Kidney tubule cell (primary cell): ENCODE measurements around the gene SAMMSON.

Experiments
- DNase-seq: peaks from one replicate; pipeline ENCODE4 v3.0.0-alpha.2; 2018; ENCODE audit warnings: low spot score

Gene SAMMSON

GRCh38 chr3:70011582-70011981, 12.0 kb downstream of the SAMMSON start:
- DNase-seq: no peak

DNA sequence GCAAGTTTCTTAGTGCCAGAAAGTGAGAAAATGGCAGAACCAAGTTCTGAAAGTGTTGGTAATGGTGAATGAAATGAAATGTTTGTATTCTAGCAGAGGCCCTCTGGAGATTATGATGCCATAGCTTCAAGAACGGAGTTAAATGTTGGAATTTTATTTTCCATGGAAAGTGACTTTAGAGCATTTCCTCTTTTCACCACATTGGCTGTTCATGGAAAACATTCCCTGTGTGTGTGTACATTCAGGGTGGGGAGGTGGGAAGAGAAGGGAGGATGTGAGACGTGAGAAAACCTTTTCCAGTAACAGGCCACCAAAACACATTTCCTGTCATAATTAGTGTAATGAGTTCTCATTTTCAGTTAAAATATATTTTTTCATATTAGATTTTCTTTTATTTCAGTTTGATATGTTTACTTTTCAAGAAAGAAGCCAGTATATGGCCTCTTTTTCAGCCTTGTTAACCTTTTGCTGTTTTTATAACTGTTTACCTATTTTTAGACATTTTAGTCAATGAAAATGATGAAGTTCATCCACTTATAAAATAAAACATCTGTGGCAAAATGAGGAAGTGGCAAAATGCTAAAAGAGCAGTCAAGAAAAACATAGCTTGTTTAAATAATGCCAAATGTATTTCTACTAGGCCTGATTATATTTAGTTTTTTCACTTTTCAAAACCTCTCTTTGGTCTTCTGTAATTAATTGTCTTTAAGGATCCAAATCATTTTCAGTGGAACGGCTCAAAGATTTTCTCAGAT, 21.6 kb downstream of the SAMMSON start:
- DNase-seq: no peak

DNA sequence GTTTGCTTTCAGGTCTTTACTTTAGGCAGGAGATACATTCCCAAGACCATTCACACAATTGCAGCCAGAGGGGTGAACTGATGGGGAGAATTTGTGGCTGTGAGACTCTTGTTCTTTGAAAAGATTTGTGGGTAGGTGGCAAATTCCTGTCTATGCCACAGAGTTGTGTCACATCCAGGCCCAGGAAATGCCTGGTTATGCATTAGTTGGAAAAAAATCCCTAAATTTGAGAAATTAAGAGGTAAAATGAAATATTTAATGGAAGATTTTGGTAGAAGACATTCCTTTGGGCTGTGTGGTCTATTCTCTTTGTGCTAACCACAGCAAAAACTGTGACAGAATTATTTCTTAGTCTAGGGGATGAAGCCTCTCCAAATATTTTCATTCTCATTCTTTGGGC, 28.8 kb downstream of the SAMMSON start:
- DNase-seq: no peak

DNA sequence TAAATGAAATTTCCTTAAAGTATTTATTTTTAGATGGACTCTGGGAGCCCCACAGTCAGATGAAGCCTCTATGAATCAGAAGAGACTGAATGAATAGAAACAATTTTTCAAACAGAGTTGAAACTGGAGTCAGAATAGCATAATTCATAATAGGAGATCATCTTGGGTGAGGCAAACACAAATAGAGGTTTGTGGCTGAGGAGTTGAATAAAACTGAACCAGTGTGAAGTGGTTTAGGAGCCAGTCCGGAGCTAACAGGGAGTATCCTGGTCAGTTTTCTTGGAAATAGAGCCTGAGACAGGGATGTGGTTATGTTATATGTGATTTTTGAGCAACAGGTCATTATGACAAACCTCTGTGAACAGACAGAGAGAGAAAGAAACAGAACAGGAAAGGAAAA, 39.2 kb downstream of the SAMMSON start:
- DNase-seq: no peak

DNA sequence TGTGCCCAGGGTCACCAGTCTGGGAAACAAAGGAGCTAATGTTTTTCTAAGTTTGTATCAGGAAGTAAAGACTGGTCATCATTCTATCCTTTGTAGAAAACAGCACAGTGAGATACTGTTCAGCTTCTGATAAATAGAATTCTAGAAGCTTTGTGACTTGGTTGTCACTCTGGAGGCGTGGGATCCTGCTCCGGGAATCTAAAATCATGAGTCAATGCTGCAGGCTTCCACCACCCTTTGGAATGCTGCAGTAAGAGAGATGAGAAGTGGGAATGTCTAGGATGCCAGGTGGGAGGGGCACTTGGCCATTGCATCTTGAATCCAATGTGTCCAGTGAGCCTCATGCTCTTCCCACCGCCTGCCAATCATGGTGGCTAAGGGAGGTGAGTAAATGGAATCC, 40.9 kb downstream of the SAMMSON start:
- DNase-seq: no peak

DNA sequence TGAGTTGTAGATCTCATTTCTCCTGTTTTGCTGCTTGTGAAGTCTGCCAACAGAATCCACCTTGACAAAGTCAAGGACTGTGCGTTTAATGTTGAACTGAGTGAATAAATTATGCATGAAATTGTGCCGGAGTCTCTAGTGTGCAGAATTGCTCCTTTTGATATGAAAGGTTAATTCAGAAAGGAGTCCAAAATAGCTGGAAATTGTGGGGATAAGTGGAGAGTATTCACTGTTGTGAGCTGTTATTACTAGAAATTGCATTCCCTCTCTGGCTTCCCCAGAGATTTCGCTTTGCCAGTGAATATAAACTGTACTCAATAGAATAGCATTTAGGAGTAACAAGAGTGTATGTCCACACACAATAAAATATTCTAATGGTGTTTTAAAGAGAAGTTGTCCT, 43.1 kb downstream of the SAMMSON start:
- no peak for DNase-seq

- peak; percentile 19 for DNase-seq
Measured at GRCh38 chr3:70049761-70050160, 50.2 kb downstream of the SAMMSON start.

- DNase-seq: peak; percentile 41
Measured at GRCh38 chr3:70053293-70053692, 53.8 kb downstream of the SAMMSON start.

DNA sequence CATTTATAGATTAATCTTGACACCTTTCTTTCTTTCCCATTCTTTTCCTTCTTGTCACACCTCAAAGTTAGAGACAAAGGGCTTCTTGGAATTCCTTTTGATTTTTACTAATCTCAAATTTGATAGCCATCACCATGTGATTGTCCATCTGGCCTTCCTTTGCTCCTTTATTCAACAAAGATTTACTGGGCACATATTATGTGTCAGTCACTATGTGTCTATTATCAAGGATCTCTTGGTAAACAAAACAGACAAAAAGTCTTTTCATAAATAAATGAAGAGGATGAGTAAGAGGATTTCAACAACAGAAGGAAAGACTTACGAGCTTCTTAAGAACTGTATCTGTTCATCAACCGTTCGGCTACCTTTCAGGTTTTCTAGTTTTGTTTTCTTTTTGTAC, 56.5 kb downstream of the SAMMSON start:
- no peak for DNase-seq

GRCh38 chr3:70057426-70057825, 57.9 kb downstream of the SAMMSON start:
- DNase-seq: no peak

GRCh38 chr3:70061096-70061495, 61.6 kb downstream of the SAMMSON start:
- no peak for DNase-seq

DNA sequence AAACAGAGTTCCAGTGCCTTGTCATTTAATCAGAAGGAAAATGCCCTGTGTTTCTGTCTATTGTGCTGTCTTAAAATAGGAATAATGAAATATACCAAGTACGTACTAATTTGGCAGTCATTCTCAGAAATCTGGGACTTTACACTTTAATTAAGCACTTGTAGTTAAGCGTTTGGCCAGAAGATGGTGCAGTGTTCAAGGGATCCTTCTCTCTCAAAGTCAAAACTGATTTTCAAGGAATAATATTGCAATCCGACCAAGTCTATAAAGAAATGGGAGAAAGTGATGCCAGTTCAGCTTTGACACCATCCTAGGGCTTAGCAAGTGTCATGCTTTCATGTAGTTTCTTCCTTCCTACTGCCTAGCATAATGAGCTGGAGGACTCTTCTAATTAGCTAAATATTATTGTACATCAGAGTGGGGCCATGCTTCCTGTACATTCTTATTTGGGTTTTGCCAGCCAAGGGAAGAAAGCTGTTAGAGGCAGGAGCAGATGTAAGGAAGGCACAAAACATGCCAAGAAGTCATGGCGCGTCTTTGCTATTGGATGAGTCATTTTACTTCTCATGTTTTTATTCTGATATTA, 64.8 kb downstream of the SAMMSON start:
- DNase-seq: peak; percentile 30

DNA sequence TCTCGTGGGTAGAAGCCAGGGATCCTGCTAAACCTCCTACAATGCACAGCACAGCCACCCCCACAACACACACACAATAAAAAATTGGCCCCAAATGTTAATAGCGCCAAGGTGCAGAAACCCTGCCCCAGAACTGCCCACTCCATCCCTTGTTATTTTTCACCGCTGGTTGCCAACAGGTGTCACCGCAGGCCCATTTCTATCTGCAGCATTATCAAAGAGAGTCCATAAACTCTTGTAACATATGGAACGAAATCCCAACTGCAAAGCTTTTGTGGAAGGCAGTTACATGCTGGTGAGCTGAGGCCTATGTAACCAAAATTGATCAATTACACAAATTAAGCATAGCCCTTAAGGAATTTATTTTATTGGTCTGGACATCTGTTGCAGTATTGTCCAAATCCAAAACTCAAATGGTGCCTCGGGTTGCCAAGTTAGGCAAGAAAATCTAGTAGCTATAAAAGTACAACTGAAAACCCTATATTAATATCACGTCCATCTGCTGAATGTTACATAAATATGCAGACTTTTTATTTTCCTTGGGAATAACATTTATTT, 66.2 kb downstream of the SAMMSON start:
- no peak for DNase-seq

DNA sequence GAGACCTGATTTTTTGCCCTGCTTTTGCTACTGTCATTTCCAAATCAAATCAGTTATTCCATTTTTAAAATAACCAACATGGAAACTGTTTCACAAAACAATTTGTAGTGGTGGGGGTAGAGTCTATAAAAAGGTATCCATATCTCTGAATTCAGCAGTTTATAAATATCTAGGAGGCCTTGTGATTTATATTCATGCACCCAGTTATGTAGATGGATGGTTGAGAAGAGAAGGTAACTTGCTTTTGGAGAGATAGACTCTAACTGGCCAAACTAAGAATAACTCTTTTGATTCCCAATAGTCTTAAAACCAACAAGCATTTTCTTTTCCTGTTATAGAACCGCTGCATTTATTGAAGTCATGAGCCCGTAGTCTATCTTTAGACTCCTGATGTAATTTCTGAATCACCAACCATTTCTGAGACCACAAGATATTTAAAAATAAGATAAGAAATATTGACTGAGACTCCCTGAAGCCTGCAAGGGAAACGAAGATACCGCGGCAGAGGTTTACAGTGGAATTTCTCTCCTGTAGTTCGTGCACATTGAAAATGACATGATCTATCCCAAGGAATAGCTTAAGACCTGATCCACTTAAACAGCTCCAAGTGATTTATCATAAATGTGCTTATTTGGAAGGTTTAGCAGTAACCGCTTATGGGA, 68.5 kb downstream of the SAMMSON start:
- DNase-seq: no peak

DNA sequence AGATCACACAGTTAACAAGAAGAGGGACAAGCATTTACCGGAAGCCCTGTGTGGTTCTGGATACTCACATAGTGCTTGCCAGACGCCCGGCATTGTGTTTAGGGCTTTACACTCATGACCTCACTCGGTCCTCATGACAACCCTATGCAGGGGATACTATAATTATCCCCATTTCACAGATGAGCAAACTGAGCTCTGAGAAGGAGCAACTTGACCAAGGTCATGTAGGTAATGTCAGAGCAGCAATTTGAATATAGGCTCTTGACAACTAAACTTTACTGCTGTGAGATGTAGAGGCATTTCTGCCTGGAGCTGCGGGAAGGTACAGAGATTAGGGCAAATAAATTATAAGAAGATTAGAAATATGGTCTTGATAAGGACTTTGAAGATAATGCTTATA, 70.0 kb downstream of the SAMMSON start:
- no peak for DNase-seq

DNA sequence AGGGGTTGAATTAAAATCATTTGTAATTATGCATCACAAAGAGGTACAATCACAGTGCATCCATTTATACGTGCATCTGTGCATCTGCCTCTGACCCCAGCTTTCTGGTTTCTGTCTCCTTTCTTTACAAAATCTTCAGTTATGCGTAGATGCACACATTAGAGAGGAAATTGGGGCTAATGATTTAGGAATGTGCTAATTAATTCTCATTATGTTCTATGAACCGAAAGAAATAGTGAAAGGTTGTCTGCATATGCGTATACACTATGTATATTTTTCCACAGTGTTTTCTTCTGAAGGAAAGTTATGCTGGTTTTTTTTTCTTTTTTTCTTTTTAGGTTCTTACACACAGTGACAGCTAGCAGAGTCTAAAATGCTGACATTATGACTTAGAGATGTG, 71.6 kb downstream of the SAMMSON start:
- DNase-seq: no peak

- DNase-seq: no peak
Measured at GRCh38 chr3:70072180-70072579, 72.6 kb downstream of the SAMMSON start.

DNA sequence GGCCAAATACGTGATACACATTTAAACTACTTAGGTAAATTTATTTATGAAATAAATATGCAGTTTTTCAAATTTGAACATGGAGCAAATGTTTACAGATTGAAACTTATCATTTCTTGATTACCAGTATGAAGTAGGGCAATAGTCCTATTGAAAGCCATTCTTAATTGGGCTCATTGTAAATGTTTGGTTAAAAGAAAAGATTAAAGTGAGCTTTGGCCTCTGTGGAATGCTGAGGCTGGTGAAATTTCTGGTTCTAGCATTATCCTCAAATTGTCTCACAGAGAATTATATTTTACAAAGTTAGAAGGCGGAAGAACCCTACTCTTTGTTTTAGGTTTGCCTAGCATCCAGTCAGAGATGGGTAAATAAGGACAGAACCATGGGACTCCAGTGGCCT, 73.2 kb downstream of the SAMMSON start:
- no peak for DNase-seq

DNA sequence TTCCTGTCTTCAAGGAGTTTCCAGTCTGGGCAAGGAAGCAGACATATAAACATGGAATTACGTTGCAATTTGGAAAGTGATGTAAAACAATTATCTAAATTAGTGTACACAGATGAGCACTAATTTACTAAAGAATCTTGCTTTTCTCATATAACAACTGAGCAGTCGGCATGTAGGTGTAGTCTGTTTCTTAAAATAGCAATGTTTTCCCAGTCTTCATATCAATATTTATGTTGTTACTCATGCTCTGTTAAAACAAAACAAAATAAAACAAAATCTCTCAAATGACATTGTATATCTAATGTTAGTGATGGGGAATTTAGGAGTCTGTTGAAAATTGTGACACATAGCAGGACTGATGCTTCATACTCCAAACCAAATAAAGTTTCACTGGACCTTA, 75.6 kb downstream of the SAMMSON start:
- DNase-seq: no peak

DNA sequence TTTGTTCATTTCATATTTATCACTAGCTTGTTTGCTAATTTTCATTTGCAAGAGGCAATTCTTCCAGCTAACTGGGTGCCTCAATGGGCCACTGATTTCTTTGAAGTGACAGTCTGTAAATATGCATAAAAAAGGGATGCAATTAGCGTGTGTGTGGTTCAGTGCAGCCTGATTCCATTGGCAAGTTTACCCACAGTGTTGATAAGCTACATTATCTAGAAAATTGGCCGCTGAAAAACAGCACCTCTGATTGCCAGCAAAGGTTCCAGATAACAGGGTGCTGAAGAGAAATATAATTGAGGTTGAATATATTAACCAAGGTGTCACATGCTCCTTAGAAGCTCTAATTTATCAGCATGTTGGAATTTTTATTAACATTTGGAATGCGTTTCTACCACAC, 76.9 kb downstream of the SAMMSON start:
- no peak for DNase-seq

GRCh38 chr3:70078778-70079177, 79.2 kb downstream of the SAMMSON start:
- no peak for DNase-seq

GRCh38 chr3:70085613-70086012, 86.1 kb downstream of the SAMMSON start:
- DNase-seq: no peak

DNA sequence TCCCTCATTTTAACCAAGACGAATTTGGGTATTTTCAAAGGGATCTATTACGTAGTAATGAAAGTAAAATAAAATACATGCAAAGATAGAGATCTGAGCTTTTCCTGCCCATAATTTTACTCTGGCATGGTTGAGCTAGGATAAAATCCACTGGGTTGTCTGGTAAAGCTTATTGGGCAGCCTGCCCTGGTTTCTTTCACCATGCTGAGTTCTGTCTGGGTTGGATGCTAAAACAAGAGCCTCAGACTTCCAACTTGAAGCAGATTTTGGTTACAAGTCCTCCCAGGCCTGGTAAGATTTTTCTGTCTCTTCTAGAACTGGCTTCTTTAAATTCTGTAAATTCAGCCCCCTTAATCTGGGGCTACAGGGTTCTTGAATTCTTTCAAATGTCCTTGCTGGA, 86.8 kb downstream of the SAMMSON start:
- DNase-seq: no peak
